Adipose tissue (tissue), 3 donors: Measurements from ENCODE around the gene TRIP4. TPM values are rescaled to one million over a fixed set of nuclear protein-coding genes. Genes with fewer than 3 reads are reported as not detected.
"Not testable (repeated sequence)": the region's sequence is repeated elsewhere in the genome, so short reads cannot be mapped to it uniquely, and the experiment has no call there.

Experiments
- H3K27ac ChIP-seq: one replicate; pipeline ENCODE4 v1.5.1; 2013; ENCODE audit warnings: low read depth, low read length
- WGBS, 3 donors: extraction: QIAGEN DNeasy Blood & Tissue Kit; methylation state at CpG; one replicate each; pipeline ENCODE4 v1.1.7; 2013; 5-methylcytosine and 5-hydroxymethylcytosine counted together
- polyA plus RNA-seq, 3 donors: library from polyadenylated mRNA; stranded (reverse); fragments of 200-250 nt; gene quantifications; one replicate each; pipeline ENCODE4 v1.2.3, GENCODE V29; 2013
- donor health status: healthy with polysubstance abuse.
- donor health status: Bipolar disorder and iron deficiency.
- donor health status: healthy.

Gene TRIP4
- polyA plus RNA-seq, 3 donors, result 15.1 to 33.0 (median 15.5) TPM

DNA sequence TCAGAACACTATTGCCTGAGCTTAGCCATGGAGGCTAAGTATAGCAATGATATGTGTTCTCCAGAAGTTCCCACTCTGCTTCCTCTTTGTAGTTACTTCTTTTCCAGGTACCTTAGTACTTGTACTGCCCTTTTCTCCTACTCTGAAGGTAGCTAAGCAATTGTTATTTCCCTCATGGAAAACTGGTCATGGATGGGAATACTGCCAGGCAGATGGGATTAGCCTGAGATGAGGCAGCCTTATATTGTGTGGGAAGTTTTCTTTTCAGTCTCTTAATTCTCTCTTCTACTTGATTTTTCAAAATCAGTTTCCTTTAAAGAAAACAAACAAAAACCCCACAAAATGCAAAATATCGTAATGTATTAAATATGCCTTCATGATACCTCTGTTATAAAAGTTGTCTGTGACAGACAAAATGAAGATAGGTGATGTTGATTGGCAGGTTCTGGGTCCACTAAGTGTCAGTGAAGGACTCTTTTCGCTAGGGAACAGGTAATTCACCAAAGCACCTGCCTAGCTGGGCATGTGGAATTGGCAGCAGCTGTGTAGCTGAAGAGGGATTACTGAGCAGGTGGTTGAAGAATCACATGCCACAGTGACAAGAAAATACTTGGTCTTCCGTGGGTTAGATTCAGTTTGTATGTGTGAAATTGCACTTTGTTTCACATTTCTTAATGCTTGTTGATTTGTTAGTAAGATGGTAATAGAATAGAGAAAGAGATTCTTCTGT is 76.8 kb downstream of the TRIP4 start:
- no peak overlapping the region for H3K27ac ChIP-seq
- WGBS, 3 donors, result 53 to 78% (median 67%) methylated on average over 3 of the region's 3 CpGs

DNA sequence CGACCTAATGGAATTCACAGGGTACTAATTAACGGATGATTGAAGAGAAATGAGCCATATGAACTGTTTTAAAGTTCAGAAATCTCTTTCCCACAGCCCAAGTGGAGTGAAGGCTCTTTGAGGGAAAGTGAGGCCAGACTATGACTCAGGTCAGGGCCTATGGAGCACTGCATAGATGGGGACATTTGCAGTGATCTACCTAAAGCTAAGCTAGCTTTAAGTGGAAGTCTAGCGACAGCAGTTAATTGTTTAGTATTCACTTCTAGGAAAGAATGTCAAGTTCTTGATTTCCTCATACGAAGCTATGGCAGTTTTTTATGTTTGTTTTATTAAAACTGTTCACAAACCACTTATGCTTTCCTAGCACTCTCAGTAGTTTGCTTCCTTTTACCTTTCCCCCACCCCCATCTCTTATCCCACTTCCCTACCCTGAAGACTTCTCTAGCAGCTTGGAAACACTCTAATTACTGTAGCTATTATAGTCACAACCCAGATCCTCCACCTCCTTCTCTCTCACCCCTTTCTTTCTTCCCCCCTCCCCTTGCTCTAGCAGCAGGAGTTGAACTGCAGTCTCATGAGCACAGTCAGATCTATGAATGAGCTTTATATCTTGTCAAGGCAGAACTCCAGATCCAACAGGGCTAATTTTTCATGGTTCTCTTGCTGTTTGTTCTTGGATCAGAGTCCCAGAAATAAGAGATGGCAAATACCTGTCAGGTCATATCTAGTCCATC is 78.9 kb downstream of the TRIP4 start:
- H3K27ac ChIP-seq, result no peak overlapping the region
- WGBS, 3 donors, result 69 to 75% (median 70%) methylated on average over 4 of the region's 4 CpGs

DNA sequence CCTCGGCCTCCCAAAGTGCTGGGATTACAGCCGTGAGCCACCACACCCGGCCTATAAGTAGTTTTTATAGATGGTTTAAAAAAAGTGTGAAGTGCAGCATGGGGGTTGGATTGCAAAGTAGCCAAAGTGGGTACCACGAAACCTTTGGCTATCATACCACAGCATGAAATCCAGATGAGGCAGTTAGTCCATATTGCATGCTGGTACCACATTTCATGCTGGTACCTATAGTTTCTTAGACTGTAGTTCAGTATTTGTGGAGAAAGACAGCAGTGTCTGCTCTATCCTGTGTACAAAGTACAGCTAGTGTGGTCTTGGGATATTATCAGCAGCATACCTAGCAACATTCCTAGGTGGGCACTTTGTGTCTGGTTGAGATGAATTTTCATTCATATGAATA is 84.5 kb downstream of the TRIP4 start:
- H3K27ac ChIP-seq, result no peak overlapping the region
- WGBS, 3 donors, result 93 to 98% (median 96%) methylated on average over 4 of the region's 4 CpGs

DNA sequence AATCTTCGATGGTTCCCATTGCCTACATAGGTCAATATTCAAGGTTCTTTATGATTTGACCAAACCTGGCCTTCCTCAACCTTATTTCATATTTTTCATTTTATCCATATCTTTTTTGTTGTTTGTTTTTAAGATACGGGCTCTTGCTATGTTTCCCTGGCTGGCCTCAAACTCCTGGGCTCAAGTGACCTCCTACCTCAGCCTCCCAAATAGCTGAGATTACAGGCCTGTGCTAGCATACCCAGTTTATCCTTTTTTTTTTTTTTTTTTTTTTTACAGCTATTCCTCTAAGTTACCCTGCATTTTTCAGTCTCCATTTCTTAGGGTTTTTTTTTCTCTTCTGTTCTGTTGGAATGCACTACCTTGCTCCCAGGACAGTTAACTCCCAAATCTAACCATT is 87.2 kb downstream of the TRIP4 start:
- H3K27ac ChIP-seq, result no peak overlapping the region
- 88 to 98% (median 95%) methylated on average over 2 of the region's 2 CpGs for WGBS, 3 donors

DNA sequence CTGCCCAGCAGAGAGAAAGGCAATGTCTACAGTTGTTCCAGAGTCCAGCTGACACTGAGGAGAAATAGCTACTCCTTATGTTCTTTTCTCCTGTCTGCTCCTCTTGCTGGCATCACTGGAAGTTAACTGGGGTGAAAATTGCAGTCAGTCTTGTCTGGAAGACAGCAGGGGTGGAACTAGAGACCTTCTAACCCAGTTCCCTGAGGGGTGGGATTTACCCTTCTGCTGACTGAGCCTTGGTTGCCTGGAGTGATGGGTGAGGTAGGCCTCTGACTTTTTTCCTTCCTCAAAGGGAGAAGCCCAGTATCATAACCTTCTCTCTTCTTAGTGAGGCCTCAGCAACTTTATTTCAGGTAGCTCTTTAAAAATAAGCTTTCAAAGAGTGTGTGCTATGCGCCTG is 88.9 kb downstream of the TRIP4 start:
- no peak overlapping the region for H3K27ac ChIP-seq
- WGBS, 3 donors, result 86 to 90% (median 89%) methylated on average over 1 of the region's 1 CpG

DNA sequence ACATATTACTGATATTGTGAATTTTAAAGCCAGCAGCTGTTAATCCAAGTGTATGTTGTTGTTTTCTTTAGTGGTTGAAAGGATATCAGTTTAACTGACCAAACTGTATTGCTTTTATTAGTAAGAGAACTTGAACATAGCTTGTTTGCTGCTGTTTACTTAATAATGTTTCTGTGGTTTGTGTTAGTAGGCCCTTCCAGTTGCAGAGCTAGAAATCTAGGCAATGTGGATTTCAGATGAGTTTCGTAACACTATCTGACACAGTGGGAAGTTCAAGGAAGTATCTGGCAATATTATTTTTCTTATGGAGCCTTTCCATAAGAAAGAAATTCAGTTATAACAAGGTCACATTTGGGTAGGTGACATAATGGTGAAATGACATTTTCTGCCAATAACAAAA is 91.2 kb downstream of the TRIP4 start:
- H3K27ac ChIP-seq, result no peak overlapping the region

DNA sequence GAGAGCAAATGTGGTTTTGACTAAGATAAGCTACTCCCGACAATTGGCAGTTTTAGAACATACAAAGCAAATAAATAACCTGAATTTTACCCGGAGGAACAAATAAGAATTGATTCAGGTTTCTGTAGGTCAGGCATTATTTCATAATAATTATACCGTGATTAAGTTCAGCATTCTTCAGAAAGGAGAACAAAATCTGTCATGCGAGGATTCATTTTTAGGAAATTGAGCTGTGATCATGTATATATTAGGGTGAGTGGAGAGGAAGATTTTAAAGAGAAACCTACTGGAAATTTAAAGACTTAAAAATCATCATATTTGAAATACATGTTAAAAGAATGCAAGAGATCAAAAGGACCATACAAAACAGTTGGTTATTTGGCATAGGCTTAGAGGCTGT is 93.3 kb downstream of the TRIP4 start:
- 41 to 66% (median 60%) methylated on average over 4 of the region's 4 CpGs for WGBS, 3 donors
- H3K27ac ChIP-seq, result no peak overlapping the region

More for the DNA sequence above, 91.2 kb downstream of the TRIP4 start:
- WGBS, 3 donors, result 0 to 52% (median 15%) methylated on average over 1 of the region's 1 CpG

DNA sequence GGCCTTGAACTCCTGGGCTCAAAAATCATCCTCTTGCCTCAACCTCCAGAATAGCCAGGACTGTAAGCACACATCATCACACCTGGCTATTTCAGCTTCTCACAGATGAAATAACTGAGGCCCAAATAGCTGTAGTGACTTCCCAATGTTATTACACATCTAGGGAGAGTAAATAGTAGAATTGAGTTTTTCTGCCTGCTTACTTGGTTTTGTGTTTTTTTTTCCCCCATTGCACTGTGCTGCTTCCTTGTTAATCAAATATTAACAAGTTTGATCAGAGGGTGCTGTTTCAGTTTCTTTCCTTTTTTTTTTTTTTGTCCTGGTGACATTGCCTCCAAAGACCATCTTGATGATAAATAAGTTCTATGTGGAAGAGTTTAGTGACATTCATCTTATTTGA is 96.1 kb downstream of the TRIP4 start:
- no peak overlapping the region for H3K27ac ChIP-seq

DNA sequence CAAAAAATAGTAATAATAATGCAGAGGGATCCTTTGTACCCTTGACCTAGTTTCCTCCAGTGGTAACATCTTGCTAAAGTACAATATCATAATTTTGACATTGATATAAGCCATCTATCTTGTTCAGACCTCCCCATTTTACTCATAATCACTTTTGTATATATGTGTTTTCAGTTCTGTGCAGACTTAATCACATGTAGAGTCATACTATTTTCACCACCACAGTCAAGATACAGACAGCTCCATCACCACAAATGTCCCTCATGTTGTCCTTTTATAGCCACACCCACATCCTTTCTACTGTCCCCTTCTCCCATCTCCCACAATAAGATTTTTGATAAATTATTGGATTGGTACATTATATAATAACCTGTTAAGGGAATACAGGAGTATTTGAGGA is 98.2 kb downstream of the TRIP4 start:
- H3K27ac ChIP-seq, result no peak overlapping the region

DNA sequence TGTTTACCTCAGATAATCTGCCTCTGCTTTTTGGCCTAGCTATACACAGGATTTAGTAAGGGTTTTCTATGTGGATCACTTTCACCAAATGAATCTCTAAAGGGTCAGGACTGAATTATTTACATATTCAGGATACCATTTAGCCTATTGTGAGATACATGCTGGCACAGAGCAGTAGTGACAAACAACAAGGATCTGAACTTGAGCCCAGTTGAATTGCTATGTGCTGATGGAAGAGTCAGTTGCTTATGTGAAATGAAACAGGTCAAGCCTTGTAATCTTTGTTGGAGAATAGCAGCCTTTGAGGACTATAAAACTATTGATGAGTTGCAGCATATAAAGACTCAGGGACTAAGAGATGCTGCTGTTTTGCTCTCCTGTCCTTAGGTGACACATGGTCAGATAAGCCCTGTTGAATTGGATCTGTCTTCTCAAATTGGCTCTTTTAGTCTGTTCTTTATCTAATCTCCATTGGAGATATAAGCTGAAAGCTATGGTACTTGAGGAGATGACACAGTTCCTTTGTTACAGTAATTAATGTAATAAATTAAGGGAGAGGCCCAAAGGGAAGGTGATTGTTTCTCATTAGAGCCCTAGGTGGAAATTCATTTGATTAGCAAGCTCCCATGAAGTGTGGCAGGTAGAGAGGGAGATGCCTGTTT is 103.1 kb downstream of the TRIP4 start:
- no peak overlapping the region for H3K27ac ChIP-seq

DNA sequence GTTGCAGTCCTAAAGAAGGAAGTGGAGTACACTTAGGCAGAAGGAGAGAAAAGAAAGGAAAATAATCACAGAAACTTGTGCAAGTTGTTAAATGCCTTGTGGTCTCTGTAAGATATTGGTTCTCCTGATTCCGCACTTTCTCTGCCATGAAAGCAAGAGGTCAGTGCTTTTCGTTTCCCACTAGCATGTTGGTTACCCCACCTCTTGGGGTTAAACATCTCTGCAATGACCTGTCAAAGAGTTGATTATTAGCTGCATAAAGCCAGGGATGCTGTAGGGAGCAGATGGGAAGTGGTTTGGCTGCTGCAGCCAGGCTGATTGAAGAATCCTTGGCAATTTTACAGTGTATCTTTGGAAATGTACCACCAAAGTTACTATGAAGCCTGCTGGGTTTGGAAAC is 106.0 kb downstream of the TRIP4 start:
- no peak overlapping the region for H3K27ac ChIP-seq
- WGBS, 3 donors, result 80 to 85% (median 81%) methylated on average over 2 of the region's 2 CpGs

DNA sequence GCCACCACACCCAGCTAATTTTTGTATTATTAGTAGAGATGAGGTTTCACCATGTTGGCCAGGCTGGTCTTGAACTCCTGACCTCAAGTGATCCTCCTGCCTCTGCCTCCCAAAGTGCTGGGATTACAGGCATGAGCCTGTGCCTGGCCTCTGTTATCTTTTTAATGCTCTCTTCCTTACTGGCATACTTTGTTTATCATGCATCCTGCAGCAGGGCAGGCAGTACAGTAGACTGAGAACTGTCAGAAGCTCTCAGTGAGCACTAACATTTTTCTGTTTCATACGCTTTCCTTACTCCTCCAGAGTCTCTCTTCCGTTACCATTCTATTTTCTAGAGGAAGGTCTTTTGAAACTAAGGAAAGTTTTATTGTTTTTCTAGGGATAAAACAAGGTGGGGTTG is 108.3 kb downstream of the TRIP4 start:
- WGBS, 3 donors, result 95 to 97% (median 96%) methylated on average over 2 of the region's 2 CpGs
- H3K27ac ChIP-seq, result not testable (repeated sequence)

DNA sequence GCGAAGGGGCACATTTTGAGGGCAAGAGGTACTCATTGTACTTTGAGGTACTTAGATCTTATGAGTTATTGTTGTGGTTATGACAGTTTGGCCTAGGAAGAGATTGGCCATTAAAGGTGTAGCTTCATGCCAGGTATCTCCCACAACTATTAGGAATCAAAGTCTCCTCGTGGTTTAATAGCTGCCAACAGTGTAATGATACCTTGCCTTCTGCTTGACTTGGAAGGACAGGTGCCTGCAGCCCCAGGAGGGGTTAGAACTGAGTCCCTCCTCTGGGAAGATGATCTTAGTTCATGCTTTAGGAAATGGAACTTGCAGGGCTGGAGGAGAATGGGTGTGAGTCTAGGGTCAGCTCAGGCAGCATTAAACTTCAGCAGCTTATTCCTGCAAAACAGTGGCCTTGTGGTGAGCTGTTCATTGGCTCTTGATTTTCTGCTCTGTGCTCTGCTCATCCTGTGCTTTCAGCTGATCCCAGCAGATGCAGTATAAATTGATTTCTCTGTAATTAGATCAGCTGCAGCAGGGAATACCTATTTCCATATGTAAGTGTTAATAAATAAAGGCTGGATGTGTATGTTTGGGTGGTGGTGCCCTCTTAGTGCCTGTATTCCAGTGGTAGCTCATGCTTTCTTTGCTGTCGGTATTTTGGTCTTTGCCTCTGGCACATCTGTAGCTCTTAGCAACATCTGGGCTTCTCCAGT is 113.2 kb downstream of the TRIP4 start:
- WGBS, 3 donors, result 49 to 71% (median 59%) methylated on average over 3 of the region's 3 CpGs
- H3K27ac ChIP-seq, result no peak overlapping the region

DNA sequence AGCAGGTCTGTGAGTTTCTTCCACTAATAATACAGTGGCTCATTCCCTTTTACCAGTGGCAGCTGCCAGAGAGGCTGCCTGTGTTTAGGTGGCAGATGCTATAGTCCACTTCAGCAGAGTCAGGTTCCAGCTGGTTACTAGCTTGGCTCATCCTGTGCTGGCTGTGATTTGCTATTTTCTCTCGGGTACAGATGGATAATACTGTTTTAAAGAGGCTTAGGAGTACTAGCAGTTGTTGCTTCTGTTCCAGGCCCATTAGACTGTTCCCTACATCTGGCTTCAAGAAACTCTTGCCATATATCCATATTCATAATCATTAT is 113.7 kb downstream of the TRIP4 start:
- WGBS, 3 donors, result 75 to 89% (median 75%) methylated on average over 1 of the region's 1 CpG
- H3K27ac ChIP-seq, result no peak overlapping the region

DNA sequence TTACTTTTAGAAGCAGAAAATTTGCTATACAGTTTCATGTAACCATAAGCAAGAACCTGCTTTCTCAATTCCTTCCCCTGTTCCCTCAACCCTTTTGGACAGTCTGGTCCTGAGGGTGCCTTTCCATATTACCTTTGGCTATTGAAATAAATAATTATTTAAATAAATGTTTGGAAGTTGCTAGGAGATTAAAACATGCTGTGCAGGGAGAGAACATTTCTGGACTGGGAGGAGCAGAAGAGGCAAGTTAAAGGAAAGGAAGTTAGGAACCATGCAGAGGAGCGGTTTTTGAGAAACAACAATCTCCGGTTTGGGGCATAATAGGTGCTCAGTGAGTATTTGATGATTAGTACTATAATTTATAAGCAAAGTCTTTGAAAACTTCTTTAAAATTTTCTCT is 114.5 kb downstream of the TRIP4 start:
- no peak overlapping the region for H3K27ac ChIP-seq
- 50 to 88% (median 51%) methylated on average over 2 of the region's 2 CpGs for WGBS, 3 donors

DNA sequence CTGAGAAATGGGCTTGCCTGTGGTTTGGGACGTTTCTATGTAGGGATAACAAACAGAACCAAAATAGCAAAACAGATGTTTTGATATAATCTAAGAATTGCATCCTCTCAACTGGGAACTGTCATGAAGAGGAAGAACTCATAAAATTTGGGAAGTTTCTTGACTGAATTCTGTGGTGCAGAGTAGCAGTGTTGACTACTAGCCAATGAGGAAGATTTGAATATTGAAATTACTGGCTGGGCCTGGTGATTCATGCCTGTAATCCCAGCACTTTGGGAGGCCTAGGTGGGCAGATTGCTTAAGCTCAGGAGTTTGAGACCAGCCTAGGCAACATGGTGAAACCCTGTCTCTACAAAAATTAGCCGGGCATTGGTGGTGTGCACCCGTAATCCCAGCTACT is 114.9 kb downstream of the TRIP4 start:
- 67 to 90% (median 71%) methylated on average over 3 of the region's 3 CpGs for WGBS, 3 donors
- no peak overlapping the region for H3K27ac ChIP-seq

DNA sequence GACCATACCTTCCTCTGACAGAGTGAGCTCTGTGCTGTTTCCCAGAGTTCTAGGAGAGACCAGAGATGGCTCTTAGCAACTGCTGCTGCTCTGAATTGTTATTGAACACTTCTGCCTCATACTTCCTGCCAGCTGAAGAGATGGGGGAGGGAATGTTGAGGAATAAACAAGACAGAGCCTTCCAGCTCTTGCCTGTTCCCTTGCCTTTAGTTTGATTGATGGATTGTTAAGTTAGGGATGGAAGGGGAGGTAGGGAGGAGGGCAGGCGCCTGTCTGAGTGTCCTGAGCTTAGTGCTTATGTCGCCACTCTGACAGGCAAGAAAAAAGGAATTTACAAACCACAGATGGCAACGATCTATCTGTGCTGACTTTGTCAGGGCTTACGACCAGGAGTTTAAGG is 115.6 kb downstream of the TRIP4 start:
- WGBS, 3 donors, result 22 to 62% (median 52%) methylated on average over 4 of the region's 4 CpGs
- H3K27ac ChIP-seq, result no peak overlapping the region

DNA sequence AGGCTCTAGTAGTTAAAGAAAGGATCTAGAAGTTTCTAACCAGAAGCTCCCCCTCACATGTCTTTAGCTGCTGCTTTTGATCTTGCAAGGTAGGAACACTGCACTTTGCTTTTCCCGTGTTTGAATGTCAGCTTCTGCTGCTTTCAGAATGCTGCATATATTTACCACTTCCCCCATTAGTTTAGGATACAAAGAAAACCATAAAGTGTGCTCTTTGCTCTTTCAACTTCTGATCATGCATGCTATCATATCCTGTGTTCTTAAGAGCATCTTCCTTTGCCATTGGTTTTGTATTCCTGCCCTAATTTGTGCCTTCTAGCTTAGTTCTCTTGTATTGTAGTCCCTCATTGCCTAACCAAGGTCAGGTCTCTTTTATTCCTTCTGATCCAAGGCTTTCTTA is 116.0 kb downstream of the TRIP4 start:
- H3K27ac ChIP-seq, result no peak overlapping the region
- WGBS, 3 donors, result 16 to 45% (median 27%) methylated on average over 1 of the region's 1 CpG
